H9 (cell line): Measurements from ENCODE around the gene APBB2. TPM values are rescaled to one million over a fixed set of nuclear protein-coding genes. Genes with fewer than 3 reads are reported as not detected.

Experiments
- DNase-seq: peaks from one replicate; pipeline ENCODE4 v3.0.0-alpha.2; 2017
- H2AFZ ChIP-seq: one replicate; pipeline ENCODE4 v1.6.1; 2013; ENCODE audit warnings: mild to moderate bottlenecking, low read length, control low read depth, moderate library complexity
- H2AK5ac ChIP-seq: 2 replicates; pipeline ENCODE4 v1.6.1; 2013; ENCODE audit warnings: low read length, control low read depth, mixed read lengths; ENCODE audit not compliant: insufficient read length
- H2BK120ac ChIP-seq: one replicate; pipeline ENCODE4 v1.6.1; 2013; ENCODE audit warnings: low read depth, mild to moderate bottlenecking, low read length, control low read depth, inconsistent platforms; ENCODE audit not compliant: poor library complexity, severe bottlenecking
- H2BK12ac ChIP-seq: 2 replicates; pipeline ENCODE4 v1.6.1; 2013; ENCODE audit warnings: low read length, control low read depth, mixed read lengths, low read depth; ENCODE audit not compliant: insufficient read length
- H2BK15ac ChIP-seq: 2 replicates; pipeline ENCODE4 v1.6.1; 2013; ENCODE audit warnings: low read depth, low read length, control low read depth
- H2BK20ac ChIP-seq: one replicate; pipeline ENCODE4 v1.6.1; 2013; ENCODE audit warnings: low read depth, mild to moderate bottlenecking, low read length, control low read depth, inconsistent platforms; ENCODE audit not compliant: poor library complexity, severe bottlenecking
- H2BK5ac ChIP-seq: 2 replicates; pipeline ENCODE4 v1.6.1; 2013; ENCODE audit warnings: low read length, control low read depth, mixed read lengths; ENCODE audit not compliant: insufficient read length
- H3K14ac ChIP-seq: 2 replicates; pipeline ENCODE4 v1.6.1; 2013; ENCODE audit warnings: low read length, control low read depth; ENCODE audit not compliant: insufficient read depth
- H3K18ac ChIP-seq: 2 replicates; pipeline ENCODE4 v1.6.1; 2013; ENCODE audit warnings: low read depth, mild to moderate bottlenecking, mixed read lengths, low read length, control low read depth; ENCODE audit not compliant: insufficient read length
- H3K23ac ChIP-seq: 2 replicates; pipeline ENCODE4 v1.6.1; 2013; ENCODE audit warnings: low read length, control low read depth, mixed read lengths, low read depth; ENCODE audit not compliant: insufficient read length
- H3K23me2 ChIP-seq: 2 replicates; pipeline ENCODE4 v1.6.1; 2013; ENCODE audit warnings: low read depth, mild to moderate bottlenecking, mixed read lengths, low read length, control low read depth; ENCODE audit not compliant: insufficient read length, poor library complexity, severe bottlenecking
- H3K27ac ChIP-seq: 2 replicates; pipeline ENCODE4 v1.5.1; 2013; ENCODE audit warnings: low read length, control low read depth, mixed read lengths, low read depth; ENCODE audit not compliant: insufficient read length
- H3K27me3 ChIP-seq: 2 replicates; pipeline ENCODE4 v1.6.1; 2013; ENCODE audit warnings: low read length, control low read depth, inconsistent platforms; ENCODE audit not compliant: insufficient read depth
- H3K4ac ChIP-seq: 2 replicates; pipeline ENCODE4 v1.6.1; 2013; ENCODE audit warnings: low read depth, mild to moderate bottlenecking, control low read depth, inconsistent platforms, low read length, moderate library complexity
- H3K4me1 ChIP-seq: 2 replicates; pipeline ENCODE4 v1.6.1; 2013; ENCODE audit warnings: low read length, control low read depth, inconsistent platforms; ENCODE audit not compliant: insufficient read depth
- H3K4me2 ChIP-seq: 2 replicates; pipeline ENCODE4 v1.6.1; 2013; ENCODE audit warnings: low read length, control low read depth, mixed read lengths; ENCODE audit not compliant: insufficient read length, insufficient read depth
- H3K56ac ChIP-seq: 2 replicates; pipeline ENCODE4 v1.6.1; 2013; ENCODE audit warnings: low read depth, mild to moderate bottlenecking, mixed read lengths, low read length, control low read depth; ENCODE audit not compliant: insufficient read length
- H3K79me1 ChIP-seq: 2 replicates; pipeline ENCODE4 v1.6.1; 2013; ENCODE audit warnings: low read depth, mild to moderate bottlenecking, moderate library complexity, low read length, control low read depth, inconsistent platforms; ENCODE audit not compliant: insufficient read depth, poor library complexity, severe bottlenecking
- H3K79me2 ChIP-seq: 2 replicates; pipeline ENCODE4 v1.6.1; 2013; ENCODE audit warnings: low read length, control low read depth, inconsistent platforms; ENCODE audit not compliant: insufficient read depth
- H3K9ac ChIP-seq: 2 replicates; pipeline ENCODE4 v1.6.1; 2013; ENCODE audit warnings: low read length, control low read depth, mixed read lengths; ENCODE audit not compliant: insufficient read length; ENCODE audit errors: extremely low read depth
- H3K9me3 ChIP-seq: one replicate; pipeline ENCODE4 v1.6.1; 2013; ENCODE audit warnings: low read depth, low read length, inconsistent platforms; ENCODE audit not compliant: control insufficient read depth
- H3T11ph ChIP-seq: one replicate; pipeline ENCODE4 v1.6.1; 2013; ENCODE audit warnings: mild to moderate bottlenecking, low read length, control low read depth, inconsistent platforms
- H4K20me1 ChIP-seq: one replicate; pipeline ENCODE4 v1.6.1; 2013; ENCODE audit not compliant: control insufficient read depth, insufficient read length, insufficient read depth
- H4K5ac ChIP-seq: 2 replicates; pipeline ENCODE4 v1.6.1; 2013; ENCODE audit warnings: low read depth, mild to moderate bottlenecking, mixed read lengths, low read length, control low read depth; ENCODE audit not compliant: insufficient read length
- H4K8ac ChIP-seq: replicated peaks from 2 replicates; pipeline ENCODE4 v1.6.1; 2013; ENCODE audit warnings: low read length, control low read depth, mixed read lengths, low read depth; ENCODE audit not compliant: insufficient read length
- H4K91ac ChIP-seq: 2 replicates; pipeline ENCODE4 v1.6.1; 2013; ENCODE audit warnings: low read depth, mild to moderate bottlenecking, moderate library complexity, mixed read lengths, low read length, control low read depth; ENCODE audit not compliant: insufficient read length
- H3K27ac Mint-ChIP-seq, 3 experiments: 2 replicates in 2 of 3; 3 replicates in 1 of 3; pipeline ENCODE4 v1.8.0; 2020 to 2021; ENCODE audit warnings: mixed read lengths in 3 of 3, mild to moderate bottlenecking in 1 of 3, moderate library complexity in 1 of 3
- H3K27me3 Mint-ChIP-seq: 2 replicates; pipeline ENCODE4 v1.8.0; 2021; ENCODE audit warnings: low read depth, mild to moderate bottlenecking, moderate library complexity, mixed read lengths
- H3K36me3 Mint-ChIP-seq, 3 experiments: 2 replicates in 2 of 3; 3 replicates in 1 of 3; pipeline ENCODE4 v1.8.0; 2020 to 2021; ENCODE audit warnings: low read depth in 3 of 3, mixed read lengths in 3 of 3; ENCODE audit not compliant: insufficient read depth in 1 of 3
- H3K4me1 Mint-ChIP-seq, 2 experiments: 2 replicates each; pipeline ENCODE4 v1.8.0; 2020; ENCODE audit warnings: mixed read lengths in 2 of 2
- H3K4me3 Mint-ChIP-seq, 2 experiments: 2 replicates in 1 of 2; 3 replicates in 1 of 2; pipeline ENCODE4 v1.8.0; 2020 to 2021; ENCODE audit warnings: mild to moderate bottlenecking in 2 of 2, mixed read lengths in 2 of 2, moderate library complexity in 1 of 2
- H3K9me3 Mint-ChIP-seq, 2 experiments: 2 replicates in 1 of 2; 3 replicates in 1 of 2; pipeline ENCODE4 v1.8.0; 2020; ENCODE audit warnings: mild to moderate bottlenecking in 2 of 2, mixed read lengths in 2 of 2, moderate library complexity in 1 of 2
- WGBS: extraction: QIAGEN DNeasy Blood & Tissue Kit; methylation state at CpG from one replicate; pipeline ENCODE4 v1.1.7; 2013; ENCODE audit warnings: missing lambda C conversion rate, low lambda C conversion rate, mixed read lengths; ENCODE audit not compliant: insufficient read length; ENCODE audit errors: extremely low coverage; 5-methylcytosine and 5-hydroxymethylcytosine counted together
- total RNA-seq: library from RNA; stranded (reverse); gene quantifications from 2 replicates; pipeline ENCODE4 v1.2.1, GENCODE V29; 2021
- TF ChIP-seq, protein P1 (sequence below): fragments of 200-600 bp; sonication (generic); conservative IDR thresholded peaks from 3 replicates; pipeline ENCODE4 v1.8.0; 2021; ENCODE audit warnings: antibody characterized with exemption, mild to moderate bottlenecking

The APBB2 gene
- total RNA-seq, 1 experiment from 2014 or later, result 39.6 TPM

DNA sequence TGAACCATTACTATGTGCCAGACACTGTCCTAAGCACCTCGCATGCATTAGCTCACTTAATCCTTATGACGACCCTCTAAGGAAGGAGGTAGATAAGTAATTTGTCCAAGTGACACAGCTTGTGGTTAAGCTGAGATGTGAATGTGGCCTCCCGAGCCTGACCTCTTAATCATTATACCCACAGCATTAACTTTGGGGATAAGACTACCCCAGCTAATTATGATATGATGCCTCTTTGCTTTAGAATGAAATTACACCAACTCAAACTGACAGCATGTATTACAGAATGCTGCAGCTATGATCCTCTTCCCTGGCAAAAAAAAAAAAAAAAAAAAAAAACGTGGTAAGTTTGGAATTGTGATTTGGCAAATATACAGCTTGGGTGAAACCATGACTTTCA is 53.5 kb downstream of the APBB2 start:
- Histone ChIP-seq H3K27ac (no peak overlapping the region), H2BK12ac (no peak overlapping the region), H3K4ac (no peak overlapping the region), H3K18ac (no peak overlapping the region), H3K23me2 (no peaks in the 10 kb centered on the region), H4K5ac (no peak overlapping the region), H2BK15ac (no peak overlapping the region), H2AK5ac (no peak overlapping the region), H3K9me3 (no peaks in the 10 kb centered on the region), H3K4me2 (no peak overlapping the region), H2BK120ac (no peak overlapping the region), H2BK20ac (no peak overlapping the region), H4K8ac (no peak overlapping the region), H4K20me1 (no peaks in the 10 kb centered on the region), H3K23ac (no peak overlapping the region), H2BK5ac (no peak overlapping the region), H3K27me3 (no peaks in the 10 kb centered on the region), H3K9ac (no peak overlapping the region), H3K14ac (no peak overlapping the region), H2AFZ (no peak overlapping the region), H3K4me1 (no peaks in the 10 kb centered on the region; the same call in 1 of the 2 replicates), H3K79me1 (peaks cover 7% of the 10 kb centered on the region), H4K91ac (no peak overlapping the region), H3K56ac (no peak overlapping the region), H3K79me2 (no peaks in the 10 kb centered on the region), H3T11ph (no peak overlapping the region)
- Mint-ChIP-seq H3K4me3 (no peak overlapping the region), H3K9me3 (no peaks in the 10 kb centered on the region; a peak in 1 of 5 replicates), H3K36me3 (peaks cover 0 to 4% (median 0%) of the 10 kb centered on the region in 3 experiments; a peak in 1 of 7 replicates), H3K27me3 (no peaks in the 10 kb centered on the region), H3K27ac (no peak overlapping the region), H3K4me1 (peaks cover 15 to 21% of the 10 kb centered on the region in 2 experiments)
- DNase-seq, result no peak
- WGBS, result no CpG with 5 or more reads among the region's 4 CpGs
- TF ChIP-seq, protein P1, sequence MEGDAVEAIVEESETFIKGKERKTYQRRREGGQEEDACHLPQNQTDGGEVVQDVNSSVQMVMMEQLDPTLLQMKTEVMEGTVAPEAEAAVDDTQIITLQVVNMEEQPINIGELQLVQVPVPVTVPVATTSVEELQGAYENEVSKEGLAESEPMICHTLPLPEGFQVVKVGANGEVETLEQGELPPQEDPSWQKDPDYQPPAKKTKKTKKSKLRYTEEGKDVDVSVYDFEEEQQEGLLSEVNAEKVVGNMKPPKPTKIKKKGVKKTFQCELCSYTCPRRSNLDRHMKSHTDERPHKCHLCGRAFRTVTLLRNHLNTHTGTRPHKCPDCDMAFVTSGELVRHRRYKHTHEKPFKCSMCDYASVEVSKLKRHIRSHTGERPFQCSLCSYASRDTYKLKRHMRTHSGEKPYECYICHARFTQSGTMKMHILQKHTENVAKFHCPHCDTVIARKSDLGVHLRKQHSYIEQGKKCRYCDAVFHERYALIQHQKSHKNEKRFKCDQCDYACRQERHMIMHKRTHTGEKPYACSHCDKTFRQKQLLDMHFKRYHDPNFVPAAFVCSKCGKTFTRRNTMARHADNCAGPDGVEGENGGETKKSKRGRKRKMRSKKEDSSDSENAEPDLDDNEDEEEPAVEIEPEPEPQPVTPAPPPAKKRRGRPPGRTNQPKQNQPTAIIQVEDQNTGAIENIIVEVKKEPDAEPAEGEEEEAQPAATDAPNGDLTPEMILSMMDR, result no peak
